Neural progenitor cell (in vitro differentiated cells): Measurements from ENCODE around the gene CGB1.
"Not testable (repeated sequence)": the region's sequence is repeated elsewhere in the genome, so short reads cannot be mapped to it uniquely, and the experiment has no call there.

Source experiments
- CTCF ChIP-seq: fragments of 200-600 bp; sonication (generic); IDR thresholded peaks from 2 replicates; pipeline ENCODE4 v1.5.1; 2017; ENCODE audit warnings: antibody characterized with exemption, mild to moderate bottlenecking
- EZH2 ChIP-seq: fragments of 200-600 bp; sonication (generic); IDR thresholded peaks from 2 replicates; pipeline ENCODE4 v1.6.1; 2017; ENCODE audit warnings: antibody characterized with exemption, mild to moderate bottlenecking, moderate library complexity

- not testable (repeated sequence) for TF ChIP-seq CTCF, EZH2
Measured at GRCh38 chr19:49029749-49030148, 6.9 kb downstream of the CGB1 start.
